Fibroblast of skin of left quadriceps (primary cell): ENCODE measurements around the gene RPEL1.

Source experiments
- DNase-seq, 2 experiments: peaks; one replicate each; pipeline ENCODE4 v3.0.0-alpha.2; 2013; ENCODE audit warnings: low read depth in 2 of 2

Gene RPEL1

GRCh38 chr10:103278862-103279298, 33.2 kb downstream of the RPEL1 start:
- DNase-seq, result peak in 1 of 2 experiments; percentile 20

DNA sequence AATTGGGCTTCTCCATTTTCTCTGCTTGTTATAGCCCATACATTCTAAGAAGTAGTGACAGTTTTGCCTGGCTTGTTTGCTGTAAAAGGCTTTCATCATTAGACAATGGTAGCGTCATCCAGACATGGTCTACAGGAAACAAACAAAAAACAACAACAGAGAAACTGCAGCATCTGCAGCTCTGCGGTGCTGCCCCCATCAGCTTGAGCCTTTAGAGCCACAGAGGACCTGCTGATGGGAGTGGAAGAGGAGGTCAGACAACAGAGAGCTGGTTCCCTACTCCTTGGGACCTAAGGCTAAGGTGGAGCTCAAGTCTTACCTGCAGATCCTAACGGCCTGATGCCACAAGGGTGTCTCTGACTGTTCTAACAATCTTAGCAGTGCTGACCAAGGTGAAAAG, 34.3 kb downstream of the RPEL1 start:
- DNase-seq, result no peak

DNA sequence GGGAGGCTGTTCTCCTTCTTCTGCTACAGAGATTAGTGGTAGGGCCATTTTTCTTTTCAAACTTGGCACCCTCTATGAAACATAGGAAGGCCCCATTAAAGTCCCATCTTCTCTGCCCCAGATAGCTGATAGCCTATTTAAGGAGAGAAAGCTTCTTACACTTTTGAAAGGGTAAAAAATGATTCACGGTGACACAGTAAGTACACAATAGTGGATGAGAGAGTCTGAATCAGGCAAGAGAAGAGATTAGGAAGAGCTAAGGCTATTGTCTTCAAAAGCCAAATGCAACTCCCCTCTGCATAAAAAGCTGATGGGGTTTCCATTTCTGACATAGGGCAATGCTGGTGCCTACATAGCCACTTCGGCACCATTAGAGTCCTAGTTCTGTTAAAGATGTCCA, 34.8 kb downstream of the RPEL1 start:
- no peak for DNase-seq

- DNase-seq, result no peak
Observed at GRCh38 chr10:103281753-103282152, 36.1 kb downstream of the RPEL1 start.

GRCh38 chr10:103282961-103283360, 37.3 kb downstream of the RPEL1 start:
- no peak for DNase-seq

- DNase-seq, result no peak
Observed at GRCh38 chr10:103284170-103284569, 38.5 kb downstream of the RPEL1 start.

DNA sequence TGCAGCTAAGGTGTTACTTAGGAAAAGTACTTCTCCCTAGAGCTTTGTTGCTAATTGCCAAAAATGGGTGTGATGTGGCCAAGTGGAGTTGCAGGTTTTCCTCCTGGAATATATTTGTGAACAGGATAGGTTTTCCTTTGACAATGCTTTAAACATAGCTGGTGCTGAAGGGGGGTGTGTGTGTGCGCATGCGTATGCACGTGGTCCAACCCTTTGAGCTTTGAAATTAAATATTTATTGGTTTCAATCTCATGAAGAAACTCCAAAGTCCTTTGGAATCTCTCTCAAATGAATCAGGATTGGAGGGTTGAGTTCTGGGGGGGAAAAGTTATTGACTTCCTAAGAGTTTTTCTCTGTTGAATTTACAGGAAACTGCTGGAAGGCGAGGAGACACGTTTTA, 42.3 kb downstream of the RPEL1 start:
- no peak for DNase-seq

DNA sequence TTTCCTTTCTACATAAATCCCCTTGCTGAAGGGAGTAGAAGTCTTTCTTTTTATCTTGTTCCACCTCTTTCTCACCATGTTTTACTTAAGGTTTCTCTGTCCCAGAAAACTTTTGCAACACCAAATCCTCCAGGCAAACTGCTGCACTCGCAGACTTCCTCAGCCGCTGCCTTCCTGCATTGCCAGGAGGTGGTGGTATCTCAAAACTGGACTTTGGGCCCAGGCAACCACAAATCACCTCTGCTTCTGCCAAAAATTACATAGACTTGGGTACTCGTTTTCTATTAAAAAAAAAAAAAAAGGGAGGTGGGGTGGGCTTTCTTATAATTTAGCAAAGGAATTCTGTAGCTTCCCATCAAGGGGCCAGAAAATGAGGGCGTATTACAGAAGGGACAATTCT, 45.9 kb downstream of the RPEL1 start:
- no peak for DNase-seq

DNA sequence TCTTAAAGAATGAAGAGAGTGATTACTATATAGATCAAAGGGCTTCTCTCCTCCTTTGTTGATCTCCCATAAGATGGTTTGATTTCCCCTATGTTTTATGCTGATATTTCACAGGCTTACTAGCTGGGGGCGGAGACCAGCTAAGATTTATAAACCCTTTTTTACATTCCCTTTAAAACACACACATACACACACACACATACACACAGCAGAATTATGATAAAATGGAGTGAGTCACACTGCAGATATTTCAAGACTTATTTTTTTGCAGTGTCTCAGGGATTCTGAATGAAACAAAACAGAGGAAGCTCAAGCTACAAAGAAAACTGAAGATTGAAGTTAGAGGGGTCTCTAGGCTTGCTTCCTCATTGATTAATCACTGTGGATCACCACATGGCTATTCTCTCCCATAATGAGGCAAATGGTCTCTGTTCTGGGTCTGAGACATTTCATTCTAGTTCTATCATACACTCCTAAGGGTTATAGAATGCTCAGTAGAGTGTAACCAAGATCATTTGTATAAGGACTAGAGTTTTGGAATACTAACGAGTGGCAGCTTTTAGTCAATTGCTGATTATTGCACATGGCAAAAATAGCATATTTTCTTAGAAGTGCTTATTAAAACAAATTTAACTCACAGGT, 49.8 kb downstream of the RPEL1 start:
- DNase-seq, result peak; percentile 51 to 54
